GM19035 (cell line): ENCODE data around the gene SAMD4B.
A peak's percentile ranks its signal among the peaks of the same experiment; 100 is the strongest.
"Not testable (repeated sequence)": the region's sequence is repeated elsewhere in the genome, so short reads cannot be mapped to it uniquely, and the experiment has no call there.

Source experiments
- ATAC-seq: cut with Tn5 transposase; IDR thresholded peaks from one replicate; pipeline ENCODE4 v1.9.1; 2021; ENCODE audit not compliant: unreplicated experiment

The SAMD4B gene

GRCh38 chr19:39333507-39333906, 8.7 kb upstream of the SAMD4B start:
- ATAC-seq: no peak

GRCh38 chr19:39334444-39334976, 7.7 kb upstream of the SAMD4B start:
- ATAC-seq: no peak

GRCh38 chr19:39335168-39335548, 7.1 kb upstream of the SAMD4B start:
- no peak for ATAC-seq

- ATAC-seq: no peak
Measured at GRCh38 chr19:39336483-39336882, 5.7 kb upstream of the SAMD4B start.

- no peak for ATAC-seq
Measured at GRCh38 chr19:39339674-39340073, 2.5 kb upstream of the SAMD4B start.

GRCh38 chr19:39340156-39340555, 2.1 kb upstream of the SAMD4B start:
- ATAC-seq: not testable (repeated sequence)

GRCh38 chr19:39341129-39341718, 997 bp upstream of the SAMD4B start:
- no peak for ATAC-seq

GRCh38 chr19:39342647-39343305, 555 bp downstream of the SAMD4B start:
- no peak for ATAC-seq

- ATAC-seq: no peak
Measured at GRCh38 chr19:39345956-39346355, 3.7 kb downstream of the SAMD4B start.

- ATAC-seq: no peak
Measured at GRCh38 chr19:39347332-39348164, 5.3 kb downstream of the SAMD4B start.

GRCh38 chr19:39349326-39349725, 7.1 kb downstream of the SAMD4B start:
- ATAC-seq: no peak

GRCh38 chr19:39350156-39350555, 7.9 kb downstream of the SAMD4B start:
- ATAC-seq: no peak

GRCh38 chr19:39351537-39352064, 9.4 kb downstream of the SAMD4B start:
- peak; percentile 60 for ATAC-seq

- ATAC-seq: no peak
Measured at GRCh38 chr19:39352381-39353255, 10.4 kb downstream of the SAMD4B start.

GRCh38 chr19:39355253-39355652, 13.0 kb downstream of the SAMD4B start:
- no peak for ATAC-seq

- ATAC-seq: no peak
Measured at GRCh38 chr19:39356073-39356472, 13.9 kb downstream of the SAMD4B start.

- no peak for ATAC-seq
Measured at GRCh38 chr19:39356647-39357046, 14.4 kb downstream of the SAMD4B start.

- ATAC-seq: no peak
Measured at GRCh38 chr19:39359026-39359425, 16.8 kb downstream of the SAMD4B start.

- ATAC-seq: no peak
Measured at GRCh38 chr19:39360599-39360998, 18.4 kb downstream of the SAMD4B start.
